Kidney tubule cell (primary cell): ENCODE measurements around the gene CXCR5.

Experiments
- DNase-seq: peaks from one replicate; pipeline ENCODE4 v3.0.0-alpha.2; 2018; ENCODE audit warnings: low spot score

The CXCR5 gene

GRCh38 chr11:118898400-118899295 is 15.0 kb downstream of the CXCR5 start:
- DNase-seq, result no peak

GRCh38 chr11:118899296-118899688 is 15.6 kb downstream of the CXCR5 start:
- DNase-seq, result no peak

- no peak for DNase-seq
These were observed 16.1 kb downstream of the CXCR5 start for GRCh38 chr11:118899706-118900360.

- no peak for DNase-seq
These were observed 17.1 kb downstream of the CXCR5 start for GRCh38 chr11:118900535-118901384.

GRCh38 chr11:118901494-118902335 is 18.0 kb downstream of the CXCR5 start:
- DNase-seq, result no peak

GRCh38 chr11:118902336-118903203 is 18.9 kb downstream of the CXCR5 start:
- no peak for DNase-seq

GRCh38 chr11:118903204-118904015 is 19.7 kb downstream of the CXCR5 start:
- no peak for DNase-seq

GRCh38 chr11:118907051-118908042 is 23.7 kb downstream of the CXCR5 start:
- peak; percentile 86 for DNase-seq

- DNase-seq, result no peak
These were observed 24.6 kb downstream of the CXCR5 start for GRCh38 chr11:118908264-118908663.

- DNase-seq, result peak; percentile 79
These were observed 25.4 kb downstream of the CXCR5 start for GRCh38 chr11:118908901-118909618.

GRCh38 chr11:118909619-118910308 is 26.1 kb downstream of the CXCR5 start:
- DNase-seq, result no peak

GRCh38 chr11:118910309-118911112 is 26.8 kb downstream of the CXCR5 start:
- peak; percentile 93 for DNase-seq

GRCh38 chr11:118911113-118911879 is 27.6 kb downstream of the CXCR5 start:
- DNase-seq, result peak; percentile 77

- peak; percentile 99 for DNase-seq
These were observed 28.4 kb downstream of the CXCR5 start for GRCh38 chr11:118911880-118912741.
